Pancreas (tissue), 10 donors: ENCODE results near the gene UBAC2. TPM values are rescaled to one million over a fixed set of nuclear protein-coding genes. Genes with fewer than 3 reads are reported as not detected.

Source experiments
- ATAC-seq, 4 donors: fragments of 200-7000 bp; cut with Tn5 transposase; one replicate each; pipeline versions ENCODE4 v1.8.0 to v1.9.1; 2020; ENCODE audit warnings: mild to moderate bottlenecking in 4 of 4, moderate library complexity in 4 of 4
- DNase-seq, 6 donors: peaks; one replicate each; pipeline ENCODE4 v3.0.0-alpha.2; 2020
- FAIRE-seq: peaks from 2 replicates; lab custom pipeline; 2012; peaks lifted over from hg19 to GRCh38; lab: Jason Lieb, UNC
- H3K27ac ChIP-seq, 4 donors: fragments of 200-600 bp; sonication (generic); 1 replicate in 3 of 4; 2 replicates in 1 of 4; pipeline versions ENCODE4 v1.5.0 to v1.8.0; 2020
- H3K27me3 ChIP-seq, 4 donors: fragments of 200-600 bp; one replicate each; pipeline ENCODE4 v1.8.0; 2021
- H3K36me3 ChIP-seq, 3 donors: fragments of 200-600 bp; sonication (generic) in 1 of 3; one replicate each; pipeline versions ENCODE4 v1.5.0 to v1.8.0; 2020 to 2021
- H3K4me1 ChIP-seq, 3 donors: fragments of 200-600 bp; one replicate each; pipeline ENCODE4 v1.8.0; 2021
- H3K4me3 ChIP-seq, 4 donors: fragments of 200-600 bp; sonication (generic) in 2 of 4; one replicate each; pipeline versions ENCODE4 v1.5.0 to v1.8.0; 2020 to 2021
- H3K9me3 ChIP-seq, 4 donors: fragments of 200-600 bp; one replicate each; pipeline ENCODE4 v1.8.0; 2021
- WGBS, 2 donors: extraction: QIAGEN DNeasy Blood & Tissue Kit; methylation state at CpG; one replicate each; pipeline ENCODE4 v1.1.7; 2013; 5-methylcytosine and 5-hydroxymethylcytosine counted together
- intact Hi-C, 3 donors: fragments of 100-400 bp; cut with DNase I; formaldehyde crosslinking; loops; one replicate each; pipeline versions ENCODE4 v1.11.1 to v1.14.2; 2022
- polyA plus RNA-seq, 2 donors: library from polyadenylated mRNA; stranded (reverse); fragments of 200-250 nt; gene quantifications; one replicate each; pipeline ENCODE4 v1.2.3, GENCODE V29; 2013
- total RNA-seq, 6 donors: library from RNA; stranded (reverse); fragmentation: NEBNext Ultra II Directional in 4 of 6; extraction: Animal tissue kit (Norgen Biotek cat#: 25700) in 4 of 6; gene quantifications; one replicate each; pipeline versions ENCODE4 v1.2.1 to v1.2.4, GENCODE V29; 2021 to 2023
- TF ChIP-seq, protein P1 (sequence below), 4 donors: fragments of 200-600 bp; sonication (generic) in 3 of 4; IDR thresholded peaks; one replicate each; pipeline versions ENCODE4 v1.5.0 to v1.8.0; 2021; ENCODE audit warnings: antibody characterized with exemption in 4 of 4
- donor health status: healthy with polysubstance abuse.
- donor health status: DM: no; HTN: no; CAD: no; lungs with moderate emphysema.
- donor health status: DM: no; HTN: no; CAD: no.
- donor health status: control.
- donor health status: control.
- donor health status: Bipolar disorder and iron deficiency.
- donor health status: DM: yes; HTN: yes; CAD: no.
- donor health status: DM: no; HTN: no; CAD: no.
- donor health status: DM: no; HTN: no; CAD: no.
- donor health status: DM: yes; HTN: yes; CAD: no.

UBAC2 gene
- total and polyA plus RNA-seq, 8 donors = 17.5 to 29.5 (median 26.9) TPM

DNA sequence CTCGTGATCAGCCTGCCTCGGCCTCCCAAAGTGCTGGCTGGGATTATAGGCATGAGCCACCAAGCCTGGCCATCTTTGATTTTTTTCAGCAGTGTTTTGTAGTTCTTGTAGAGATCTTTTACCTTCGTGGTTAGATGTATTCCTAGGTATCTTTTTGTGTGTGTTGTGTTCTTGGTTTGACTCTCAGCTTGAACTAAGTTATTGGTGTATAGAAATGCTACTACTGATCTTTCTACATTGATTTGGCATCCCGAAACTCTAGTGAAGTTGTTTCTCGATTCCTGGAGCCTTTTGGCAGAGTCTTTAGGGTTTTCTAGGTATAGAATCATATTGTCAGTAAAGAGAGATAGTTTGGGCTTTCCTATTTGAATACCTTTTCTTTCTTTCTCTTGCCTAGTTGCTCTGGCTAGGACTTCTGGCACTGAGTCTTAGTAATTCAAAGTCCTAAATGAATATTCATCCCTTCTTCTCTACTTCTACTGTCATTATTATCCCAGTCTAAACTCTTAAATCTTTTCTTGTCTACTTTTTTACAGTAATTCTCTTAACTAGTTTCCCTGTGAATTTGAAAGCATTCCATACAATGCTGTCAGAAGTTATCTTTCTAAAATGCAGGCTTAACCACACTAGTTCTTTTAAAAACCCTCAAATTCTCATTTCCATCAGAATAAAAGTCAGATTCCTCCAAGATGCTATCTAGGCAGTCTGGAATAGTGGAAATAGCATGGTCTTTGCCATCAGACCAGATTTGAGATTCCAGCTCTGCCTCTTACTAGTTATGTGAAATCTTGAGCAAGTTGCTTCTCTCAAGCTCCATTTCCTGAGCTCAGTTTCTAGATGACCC is 50.5 kb downstream of the UBAC2 start:
- no peak for ATAC-seq
- no peaks in the 10 kb centered on the region for H3K9me3 ChIP-seq
- 87 to 96% methylated on average over 5 of the region's 5 CpGs for WGBS, 2 donors

DNA sequence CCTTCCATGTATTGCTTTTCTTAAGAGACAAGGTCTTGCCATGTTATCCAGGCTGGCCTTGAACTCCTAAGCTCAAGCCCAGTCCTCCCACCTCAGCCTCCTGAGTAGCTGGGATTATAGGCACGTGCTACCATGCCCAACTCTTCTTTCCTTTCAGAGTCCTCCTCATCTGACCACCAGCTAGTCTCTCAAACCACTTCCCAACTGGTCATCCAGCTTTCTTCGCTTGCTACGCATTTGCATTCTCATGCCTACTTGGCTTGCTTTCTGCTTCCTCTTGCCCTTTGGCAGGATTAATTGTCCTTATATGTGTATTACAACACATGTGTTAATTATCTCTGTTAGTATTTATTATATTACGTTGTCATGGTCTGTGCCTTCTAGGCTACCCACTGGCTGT is 51.3 kb downstream of the UBAC2 start:
- Histone ChIP-seq H3K4me3 (no peak overlapping the region), H3K4me1 (no peaks in the 10 kb centered on the region), H3K27me3 (no peaks in the 10 kb centered on the region), H3K36me3 (no peaks in the 10 kb centered on the region), H3K27ac (no peak overlapping the region), H3K9me3 (no peaks in the 10 kb centered on the region)
- no peak for ATAC-seq
- no peak for DNase-seq
- no peak for FAIRE-seq
- WGBS, 2 donors = 87 to 94% methylated on average over 4 of the region's 4 CpGs
- intact Hi-C loops = no loop called here
- TF ChIP-seq, protein P1, sequence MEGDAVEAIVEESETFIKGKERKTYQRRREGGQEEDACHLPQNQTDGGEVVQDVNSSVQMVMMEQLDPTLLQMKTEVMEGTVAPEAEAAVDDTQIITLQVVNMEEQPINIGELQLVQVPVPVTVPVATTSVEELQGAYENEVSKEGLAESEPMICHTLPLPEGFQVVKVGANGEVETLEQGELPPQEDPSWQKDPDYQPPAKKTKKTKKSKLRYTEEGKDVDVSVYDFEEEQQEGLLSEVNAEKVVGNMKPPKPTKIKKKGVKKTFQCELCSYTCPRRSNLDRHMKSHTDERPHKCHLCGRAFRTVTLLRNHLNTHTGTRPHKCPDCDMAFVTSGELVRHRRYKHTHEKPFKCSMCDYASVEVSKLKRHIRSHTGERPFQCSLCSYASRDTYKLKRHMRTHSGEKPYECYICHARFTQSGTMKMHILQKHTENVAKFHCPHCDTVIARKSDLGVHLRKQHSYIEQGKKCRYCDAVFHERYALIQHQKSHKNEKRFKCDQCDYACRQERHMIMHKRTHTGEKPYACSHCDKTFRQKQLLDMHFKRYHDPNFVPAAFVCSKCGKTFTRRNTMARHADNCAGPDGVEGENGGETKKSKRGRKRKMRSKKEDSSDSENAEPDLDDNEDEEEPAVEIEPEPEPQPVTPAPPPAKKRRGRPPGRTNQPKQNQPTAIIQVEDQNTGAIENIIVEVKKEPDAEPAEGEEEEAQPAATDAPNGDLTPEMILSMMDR (IDR thresholded peaks at IDR 0.05) = no peak

More for the DNA sequence above, 50.5 kb downstream of the UBAC2 start:
- Histone ChIP-seq H3K27me3 (no peaks in the 10 kb centered on the region), H3K4me1 (no peaks in the 10 kb centered on the region), H3K4me3 (no peak overlapping the region), H3K27ac (no peak overlapping the region), H3K36me3 (no peaks in the 10 kb centered on the region)
- no peak for FAIRE-seq
- TF ChIP-seq, protein P1 (IDR thresholded peaks at IDR 0.05) = no peak
- DNase-seq = no peak
- intact Hi-C loops = no loop called here

DNA sequence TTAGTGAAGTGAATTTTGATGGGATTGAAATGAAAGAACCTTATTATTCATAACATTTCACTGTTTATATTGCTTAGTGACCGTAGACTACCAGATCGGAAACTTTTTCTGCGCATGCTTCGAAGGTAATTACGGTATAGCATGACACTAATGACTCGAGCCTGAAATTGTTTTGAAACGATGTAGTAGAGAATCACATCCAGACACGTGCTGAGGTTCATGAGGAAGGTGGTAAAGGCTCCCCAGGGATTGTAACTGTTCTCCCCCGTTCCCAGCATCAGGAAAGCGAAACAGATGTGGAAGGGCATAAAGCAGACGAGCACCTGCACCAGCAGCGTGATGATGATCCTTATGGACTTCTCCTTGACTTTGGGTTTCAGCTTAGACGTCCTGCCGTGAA is 54.2 kb downstream of the UBAC2 start:
- no peak overlapping the region for H3K27ac ChIP-seq
- FAIRE-seq = no peak
- no peaks in the 10 kb centered on the region for H3K4me1 ChIP-seq
- WGBS, 2 donors = 92 to 93% methylated on average over 14 of the region's 14 CpGs
- TF ChIP-seq, protein P1 (IDR thresholded peaks at IDR 0.05) = no peak
- no peaks in the 10 kb centered on the region for H3K36me3 ChIP-seq
- H3K9me3 ChIP-seq = no peaks in the 10 kb centered on the region
- ATAC-seq = no peak
- no peaks in the 10 kb centered on the region for H3K27me3 ChIP-seq
- H3K4me3 ChIP-seq = no peak overlapping the region
- no peak for DNase-seq
- intact Hi-C loops = no loop called here

DNA sequence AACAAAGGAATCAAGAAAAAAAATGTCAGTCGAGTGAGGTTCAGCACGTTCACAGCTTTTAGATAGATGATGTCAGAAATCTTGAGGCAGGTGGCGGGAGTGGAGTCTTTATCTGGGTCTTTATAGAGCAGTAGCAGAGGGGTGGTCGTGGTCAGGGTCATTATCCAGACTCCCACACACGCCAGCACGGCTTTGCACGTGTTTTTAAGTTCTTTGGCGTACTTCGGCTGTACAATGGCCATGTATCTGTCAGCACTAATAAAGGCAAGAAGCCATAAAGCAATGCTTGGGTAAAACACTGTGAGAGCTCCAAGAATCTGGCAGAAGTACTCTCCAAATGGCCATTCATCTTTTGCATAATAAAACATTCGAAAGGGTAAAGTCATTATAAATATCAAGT is 54.6 kb downstream of the UBAC2 start:
- Histone ChIP-seq H3K27ac (no peak overlapping the region), H3K9me3 (no peaks in the 10 kb centered on the region), H3K36me3 (no peaks in the 10 kb centered on the region), H3K4me3 (no peak overlapping the region), H3K4me1 (no peaks in the 10 kb centered on the region), H3K27me3 (no peaks in the 10 kb centered on the region)
- no peak for FAIRE-seq
- intact Hi-C loops = no loop called here
- no peak for ATAC-seq
- no peak for DNase-seq
- TF ChIP-seq, protein P1 (IDR thresholded peaks at IDR 0.05) = no peak
- 86 to 88% methylated on average over 10 of the region's 10 CpGs for WGBS, 2 donors

DNA sequence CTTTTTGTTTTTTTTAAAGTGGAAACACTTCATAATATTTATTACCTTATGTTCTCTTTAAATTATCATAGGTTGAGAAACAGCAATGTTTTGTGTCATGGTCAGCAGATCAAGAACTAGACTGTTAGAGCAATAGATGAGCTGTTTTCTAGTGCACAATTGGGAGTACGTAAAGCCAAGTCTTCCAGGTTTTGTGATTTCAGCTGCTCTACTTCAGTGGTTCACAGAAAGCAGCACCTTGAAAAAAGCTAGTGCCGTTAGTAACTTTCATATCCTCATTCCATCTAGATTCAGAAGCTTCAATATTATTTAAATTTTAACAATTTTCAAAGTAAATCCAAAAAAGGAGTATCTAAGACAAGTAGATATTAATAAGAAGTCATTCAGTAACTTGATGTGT is 55.6 kb downstream of the UBAC2 start:
- intact Hi-C loops = no loop called here
- WGBS, 2 donors = 91 to 95% methylated on average over 2 of the region's 2 CpGs
- Histone ChIP-seq H3K9me3 (no peaks in the 10 kb centered on the region), H3K4me1 (no peaks in the 10 kb centered on the region), H3K36me3 (no peaks in the 10 kb centered on the region), H3K27ac (no peak overlapping the region), H3K27me3 (no peaks in the 10 kb centered on the region), H3K4me3 (no peak overlapping the region)
- no peak for FAIRE-seq
- no peak for ATAC-seq
- no peak for DNase-seq
- TF ChIP-seq, protein P1 (IDR thresholded peaks at IDR 0.05) = no peak
